IMR-90 (cell line): ENCODE data around the gene ANKFN1.
A peak's percentile ranks its signal among the peaks of the same experiment; 100 is the strongest.

Experiments
- BHLHE40 ChIP-seq: fragments of 150-350 bp; IDR thresholded peaks from 2 replicates; pipeline ENCODE4 v1.6.1; 2016; ENCODE audit warnings: mild to moderate bottlenecking, low read depth, low read length
- CEBPB ChIP-seq: IDR thresholded peaks from 2 replicates; pipeline ENCODE4 v1.6.1; 2012; ENCODE audit warnings: low read depth, low read length, improper control_type of control experiment
- CHD1 ChIP-seq: IDR thresholded peaks from 2 replicates; pipeline ENCODE4 v1.6.1; 2012; ENCODE audit warnings: low read depth, low read length, improper control_type of control experiment
- MAZ ChIP-seq: IDR thresholded peaks from 2 replicates; pipeline ENCODE4 v1.6.1; 2012; ENCODE audit warnings: low read depth, mild to moderate bottlenecking, low read length, improper control_type of control experiment, moderate library complexity, borderline replicate concordance
- MXI1 ChIP-seq: IDR thresholded peaks from 2 replicates; pipeline ENCODE4 v1.6.1; 2012; ENCODE audit warnings: low read depth, mild to moderate bottlenecking, low read length, moderate library complexity, borderline replicate concordance
- NFE2L2 ChIP-seq: fragments of 150-350 bp; IDR thresholded peaks from 2 replicates; pipeline ENCODE4 v1.6.1; 2016; ENCODE audit warnings: low read depth, mild to moderate bottlenecking, low read length
- POLR2A ChIP-seq: IDR thresholded peaks from 2 replicates; pipeline ENCODE4 v1.6.1; 2012; ENCODE audit warnings: mild to moderate bottlenecking, low read depth, low read length
- RCOR1 ChIP-seq: IDR thresholded peaks from 2 replicates; pipeline ENCODE4 v1.6.1; 2012; ENCODE audit warnings: mild to moderate bottlenecking, low read length, improper control_type of control experiment; ENCODE audit not compliant: insufficient replicate concordance
- RFX5 ChIP-seq: IDR thresholded peaks from 2 replicates; pipeline ENCODE4 v1.8.0; 2012; ENCODE audit warnings: low read depth, mild to moderate bottlenecking, low read length, moderate library complexity
- SMC3 ChIP-seq: fragments of 150-350 bp; IDR thresholded peaks from 2 replicates; pipeline ENCODE4 v1.6.1; 2016; ENCODE audit warnings: low read depth, mild to moderate bottlenecking, antibody characterized with exemption, low read length, moderate library complexity
- TF ChIP-seq, protein P1 (sequence below): conservative IDR thresholded peaks from 2 replicates; pipeline ENCODE4 v1.5.1; 2012; ENCODE audit warnings: mild to moderate bottlenecking, low read depth, low read length, improper control_type of control experiment
- TF ChIP-seq, protein P2 (sequence below): fragments of 150-350 bp; IDR thresholded peaks from 2 replicates; pipeline ENCODE4 v1.6.1; 2017; ENCODE audit warnings: mild to moderate bottlenecking, antibody characterized with exemption, low read length, low read depth

DNA sequence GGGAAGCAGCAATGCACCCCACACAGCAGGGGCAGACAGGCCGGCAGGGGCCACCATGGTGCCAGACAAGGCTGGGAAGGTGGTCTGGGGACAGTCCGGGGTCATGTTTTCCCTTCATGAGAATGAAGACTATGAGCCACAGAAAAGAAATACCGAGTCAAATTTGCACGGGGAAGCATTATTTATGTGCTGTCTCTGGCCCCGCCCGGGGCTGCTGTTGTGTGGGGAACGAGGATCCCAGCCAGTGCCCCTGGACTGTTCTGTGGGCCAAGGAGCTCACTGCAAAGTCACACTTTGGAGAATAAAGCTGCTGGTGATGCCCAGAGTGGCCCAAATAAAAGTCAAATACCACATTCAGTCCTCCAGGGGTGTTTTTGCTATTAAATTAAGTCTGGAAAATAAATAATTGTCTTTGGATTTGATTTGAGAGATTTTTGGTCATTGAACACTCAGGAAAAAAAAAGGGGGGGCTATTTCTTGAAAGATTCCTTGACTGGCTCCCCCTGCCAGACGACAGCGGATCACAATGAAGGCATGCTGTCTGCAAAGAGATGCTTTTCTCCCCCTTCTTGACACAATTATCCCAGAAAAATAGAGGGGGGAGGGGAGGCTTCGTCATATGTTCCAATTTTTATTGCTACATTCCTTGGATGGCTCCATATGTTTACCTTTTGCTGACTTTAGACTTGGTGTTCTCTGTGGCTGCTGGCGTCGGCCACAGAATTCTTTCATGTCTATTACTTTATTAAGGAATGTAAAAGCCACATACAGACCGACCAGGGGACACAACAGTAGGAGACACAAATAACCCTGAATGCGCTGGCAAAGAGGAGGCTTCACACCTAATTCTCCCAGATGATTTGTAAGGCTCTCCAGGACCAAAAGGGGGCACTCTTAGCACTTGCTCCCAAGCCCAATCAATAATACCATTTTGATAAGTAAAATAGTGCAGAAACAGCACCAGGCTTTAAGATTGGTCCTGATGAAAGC is 27.1 kb upstream of the ANKFN1 start:
- TF ChIP-seq, protein P1, sequence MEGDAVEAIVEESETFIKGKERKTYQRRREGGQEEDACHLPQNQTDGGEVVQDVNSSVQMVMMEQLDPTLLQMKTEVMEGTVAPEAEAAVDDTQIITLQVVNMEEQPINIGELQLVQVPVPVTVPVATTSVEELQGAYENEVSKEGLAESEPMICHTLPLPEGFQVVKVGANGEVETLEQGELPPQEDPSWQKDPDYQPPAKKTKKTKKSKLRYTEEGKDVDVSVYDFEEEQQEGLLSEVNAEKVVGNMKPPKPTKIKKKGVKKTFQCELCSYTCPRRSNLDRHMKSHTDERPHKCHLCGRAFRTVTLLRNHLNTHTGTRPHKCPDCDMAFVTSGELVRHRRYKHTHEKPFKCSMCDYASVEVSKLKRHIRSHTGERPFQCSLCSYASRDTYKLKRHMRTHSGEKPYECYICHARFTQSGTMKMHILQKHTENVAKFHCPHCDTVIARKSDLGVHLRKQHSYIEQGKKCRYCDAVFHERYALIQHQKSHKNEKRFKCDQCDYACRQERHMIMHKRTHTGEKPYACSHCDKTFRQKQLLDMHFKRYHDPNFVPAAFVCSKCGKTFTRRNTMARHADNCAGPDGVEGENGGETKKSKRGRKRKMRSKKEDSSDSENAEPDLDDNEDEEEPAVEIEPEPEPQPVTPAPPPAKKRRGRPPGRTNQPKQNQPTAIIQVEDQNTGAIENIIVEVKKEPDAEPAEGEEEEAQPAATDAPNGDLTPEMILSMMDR: peak; percentile 79
- TF ChIP-seq CHD1 (peak; percentile 56; the same call in 1 of the 2 replicates), RFX5 (no peak), MXI1 (no peak), BHLHE40 (no peak), POLR2A (no peak), MAZ (no peak), NFE2L2 (no peak), CEBPB (no peak), RCOR1 (no peak), SMC3 (peak; percentile 84)
- TF ChIP-seq, protein P2, sequence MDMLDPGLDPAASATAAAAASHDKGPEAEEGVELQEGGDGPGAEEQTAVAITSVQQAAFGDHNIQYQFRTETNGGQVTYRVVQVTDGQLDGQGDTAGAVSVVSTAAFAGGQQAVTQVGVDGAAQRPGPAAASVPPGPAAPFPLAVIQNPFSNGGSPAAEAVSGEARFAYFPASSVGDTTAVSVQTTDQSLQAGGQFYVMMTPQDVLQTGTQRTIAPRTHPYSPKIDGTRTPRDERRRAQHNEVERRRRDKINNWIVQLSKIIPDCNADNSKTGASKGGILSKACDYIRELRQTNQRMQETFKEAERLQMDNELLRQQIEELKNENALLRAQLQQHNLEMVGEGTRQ: no peak
